IMR-90 (cell line): ENCODE data around the gene SNAP25.

Source experiments
- CEBPB ChIP-seq: IDR thresholded peaks from 2 replicates; pipeline ENCODE4 v1.6.1; 2012; ENCODE audit warnings: low read depth, low read length, improper control_type of control experiment
- CHD1 ChIP-seq: IDR thresholded peaks from 2 replicates; pipeline ENCODE4 v1.6.1; 2012; ENCODE audit warnings: low read depth, low read length, improper control_type of control experiment
- CTCF ChIP-seq: conservative IDR thresholded peaks from 2 replicates; pipeline ENCODE4 v1.5.1; 2012; ENCODE audit warnings: mild to moderate bottlenecking, low read depth, low read length, improper control_type of control experiment
- FOS ChIP-seq: fragments of 150-350 bp; IDR thresholded peaks from 2 replicates; pipeline ENCODE4 v1.6.1; 2016; ENCODE audit warnings: low read depth, low read length
- MAZ ChIP-seq: IDR thresholded peaks from 2 replicates; pipeline ENCODE4 v1.6.1; 2012; ENCODE audit warnings: low read depth, mild to moderate bottlenecking, low read length, improper control_type of control experiment, moderate library complexity, borderline replicate concordance
- MXI1 ChIP-seq: IDR thresholded peaks from 2 replicates; pipeline ENCODE4 v1.6.1; 2012; ENCODE audit warnings: low read depth, mild to moderate bottlenecking, low read length, moderate library complexity, borderline replicate concordance
- POLR2A ChIP-seq: IDR thresholded peaks from 2 replicates; pipeline ENCODE4 v1.6.1; 2012; ENCODE audit warnings: mild to moderate bottlenecking, low read depth, low read length
- RCOR1 ChIP-seq: IDR thresholded peaks from 2 replicates; pipeline ENCODE4 v1.6.1; 2012; ENCODE audit warnings: mild to moderate bottlenecking, low read length, improper control_type of control experiment; ENCODE audit not compliant: insufficient replicate concordance
- RFX5 ChIP-seq: IDR thresholded peaks from 2 replicates; pipeline ENCODE4 v1.8.0; 2012; ENCODE audit warnings: low read depth, mild to moderate bottlenecking, low read length, moderate library complexity
- SMC3 ChIP-seq: fragments of 150-350 bp; IDR thresholded peaks from 2 replicates; pipeline ENCODE4 v1.6.1; 2016; ENCODE audit warnings: low read depth, mild to moderate bottlenecking, antibody characterized with exemption, low read length, moderate library complexity

DNA sequence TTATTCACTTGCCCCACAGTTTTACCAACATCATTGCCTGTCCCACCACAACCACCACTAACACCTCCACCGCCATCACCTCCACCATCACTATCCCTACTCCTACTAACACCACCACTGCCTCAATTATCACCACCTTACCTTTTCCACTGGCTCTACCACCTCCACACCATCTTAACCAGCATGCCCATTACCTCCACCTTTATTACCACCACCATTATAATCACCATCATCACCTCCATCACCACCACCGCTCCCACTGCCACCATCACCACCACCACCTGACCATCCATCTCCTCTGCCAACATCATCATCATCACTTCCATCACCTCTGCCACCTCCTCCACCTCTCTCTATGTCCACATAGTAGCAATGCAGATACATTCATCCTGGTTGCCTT lies 90.0 kb downstream of the SNAP25 start:
- TF ChIP-seq MXI1 (no peak), CTCF (no peak), POLR2A (no peak), RFX5 (no peak), CEBPB (no peak), FOS (no peak), MAZ (no peak), SMC3 (no peak), CHD1 (no peak), RCOR1 (no peak)
